ENCODE measurements around the gene MAGEA3. TPM values are rescaled to one million over a fixed set of nuclear protein-coding genes. Genes with fewer than 3 reads are reported as not detected.
"Not testable (repeated sequence)": the region's sequence is repeated elsewhere in the genome, so short reads cannot be mapped to it uniquely, and the experiment has no call there.

The MAGEA3 gene
- total RNA-seq, 2 experiments from 2014 or later = not detected

DNA sequence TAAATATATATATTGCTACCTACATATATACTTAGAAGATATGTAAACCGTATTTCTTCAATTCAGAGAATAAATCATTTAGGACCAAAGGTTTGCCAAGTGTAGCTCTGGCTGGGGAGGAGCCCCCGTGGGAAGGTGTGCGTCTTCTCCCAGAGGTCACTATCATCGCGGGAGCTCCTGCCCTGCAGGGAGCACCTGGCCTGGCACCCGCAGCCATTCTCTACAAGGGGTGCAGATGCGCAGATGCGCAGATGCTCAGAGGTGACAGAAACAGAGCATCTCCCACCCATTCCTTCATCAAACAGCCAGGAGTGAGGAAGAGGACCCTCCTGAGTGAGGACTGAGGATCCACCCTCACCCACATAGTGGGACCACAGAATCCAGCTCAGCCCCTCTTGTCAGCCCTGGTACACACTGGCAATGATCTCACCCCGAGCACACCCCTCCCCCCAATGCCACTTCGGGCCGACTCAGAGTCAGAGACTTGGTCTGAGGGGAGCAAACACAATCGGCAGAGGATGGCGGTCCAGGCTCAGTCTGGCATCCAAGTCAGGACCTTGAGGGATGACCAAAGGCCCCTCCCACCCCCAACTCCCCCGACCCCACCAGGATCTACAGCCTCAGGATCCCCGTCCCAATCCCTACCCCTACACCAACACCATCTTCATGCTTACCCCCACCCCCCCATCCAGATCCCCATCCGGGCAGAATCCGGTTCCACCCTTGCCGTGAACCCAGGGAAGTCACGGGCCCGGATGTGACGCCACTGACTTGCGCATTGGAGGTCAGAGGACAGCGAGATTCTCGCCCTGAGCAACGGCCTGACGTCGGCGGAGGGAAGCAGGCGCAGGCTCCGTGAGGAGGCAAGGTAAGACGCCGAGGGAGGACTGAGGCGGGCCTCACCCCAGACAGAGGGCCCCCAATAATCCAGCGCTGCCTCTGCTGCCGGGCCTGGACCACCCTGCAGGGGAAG, 15.5 kb downstream of the MAGEA3 start, which contains the start of gene MAGEA2B:
TSS of gene MAGEA2B (plus strand) at position 814 of the 973 bp plus-strand sequence. CDS start 2,479 bp downstream, outside the sequence.
- H3K36me3 Mint-ChIP-seq; H3K4me1 Mint-ChIP-seq; H3K27ac Mint-ChIP-seq; H3K27me3 Mint-ChIP-seq; H3K4me3 Mint-ChIP-seq; CTCF ChIA-PET; ATAC-seq; H3K9me3 Mint-ChIP-seq (ENCODE audit: low read depth); DNase-seq: not testable (repeated sequence)

- H3K4me3 Mint-ChIP-seq = no peak overlapping the region
- H3K36me3 Mint-ChIP-seq = no peaks in the 10 kb centered on the region
- CTCF ChIA-PET = no interaction called here
- H3K27ac Mint-ChIP-seq = no peak overlapping the region
- no peak for ATAC-seq
- no peaks in the 10 kb centered on the region for H3K4me1 Mint-ChIP-seq
- no peaks in the 10 kb centered on the region for H3K9me3 Mint-ChIP-seq (ENCODE audit: low read depth)
- peaks cover 4% of the 10 kb centered on the region for H3K27me3 Mint-ChIP-seq
- DNase-seq = no peak
Measured at GRCh38 chrX:152725409-152725808, 26.8 kb downstream of the MAGEA3 start.

DNA sequence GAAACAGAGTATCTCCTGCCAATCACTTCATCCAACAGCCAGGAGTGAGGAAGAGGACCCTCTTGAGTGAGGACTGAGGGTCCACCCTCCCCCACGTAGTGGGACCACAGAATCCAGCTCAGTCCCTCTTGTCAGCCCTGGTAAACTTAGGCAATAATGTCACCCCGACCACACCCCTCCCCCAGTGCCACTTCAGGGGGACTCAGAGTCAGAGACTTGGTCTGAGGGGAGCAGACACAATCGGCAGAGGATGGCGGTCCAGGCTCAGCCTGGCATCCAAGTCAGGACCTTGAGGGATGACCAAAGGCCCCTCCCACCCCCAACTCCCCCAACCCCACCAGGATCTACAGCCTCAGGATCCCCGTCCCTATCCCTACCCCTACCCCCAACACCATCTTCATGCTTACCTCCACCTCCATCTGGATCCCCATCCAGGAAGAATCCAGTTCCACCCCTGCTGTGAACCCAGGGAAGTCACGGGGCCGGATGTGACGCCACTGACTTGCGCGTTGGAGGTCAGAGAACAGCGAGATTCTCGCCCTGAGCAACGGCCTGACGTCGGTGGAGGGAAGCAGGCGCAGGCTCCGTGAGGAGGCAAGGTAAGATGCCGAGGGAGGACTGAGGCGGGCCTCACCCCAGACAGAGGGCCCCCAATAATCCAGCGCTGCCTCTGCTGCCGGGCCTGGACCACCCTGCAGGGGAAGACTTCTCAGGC, 34.8 kb downstream of the MAGEA3 start, which contains the start of the genes CSAG1 and MAGEA12:
TSS of gene CSAG1 (minus strand) at position 461 of the 715 bp plus-strand sequence. CDS start 1,261 bp downstream, outside the sequence.
TSS of gene MAGEA12 (plus strand) at position 497 of the 715 bp plus-strand sequence. CDS start 2,405 bp downstream, outside the sequence.
- Mint-ChIP-seq H3K27me3 (peaks cover 4% of the 10 kb centered on the region), H3K4me3 (no peak within 1 kb of the TSS), H3K36me3 (no peaks in the 10 kb centered on the region), H3K9me3 (ENCODE audit: low read depth) (no peaks in the 10 kb centered on the region), H3K4me1 (no peaks in the 10 kb centered on the region), H3K27ac (no peak within 1 kb of the TSS)
- DNase-seq (no peak), ATAC-seq (no peak)
- CTCF ChIA-PET = no interaction called here

- CTCF ChIA-PET; H3K4me3 Mint-ChIP-seq; H3K27ac Mint-ChIP-seq; ATAC-seq; H3K27me3 Mint-ChIP-seq; H3K36me3 Mint-ChIP-seq; H3K9me3 Mint-ChIP-seq (ENCODE audit: low read depth); H3K4me1 Mint-ChIP-seq; DNase-seq: not testable (repeated sequence)
Measured at GRCh38 chrX:152734143-152734858, 35.7 kb downstream of the MAGEA3 start.

GRCh38 chrX:152735101-152735500, 36.5 kb downstream of the MAGEA3 start:
- no peak overlapping the region for H3K27ac Mint-ChIP-seq
- CTCF ChIA-PET = no interaction called here
- no peaks in the 10 kb centered on the region for H3K36me3 Mint-ChIP-seq

DNA sequence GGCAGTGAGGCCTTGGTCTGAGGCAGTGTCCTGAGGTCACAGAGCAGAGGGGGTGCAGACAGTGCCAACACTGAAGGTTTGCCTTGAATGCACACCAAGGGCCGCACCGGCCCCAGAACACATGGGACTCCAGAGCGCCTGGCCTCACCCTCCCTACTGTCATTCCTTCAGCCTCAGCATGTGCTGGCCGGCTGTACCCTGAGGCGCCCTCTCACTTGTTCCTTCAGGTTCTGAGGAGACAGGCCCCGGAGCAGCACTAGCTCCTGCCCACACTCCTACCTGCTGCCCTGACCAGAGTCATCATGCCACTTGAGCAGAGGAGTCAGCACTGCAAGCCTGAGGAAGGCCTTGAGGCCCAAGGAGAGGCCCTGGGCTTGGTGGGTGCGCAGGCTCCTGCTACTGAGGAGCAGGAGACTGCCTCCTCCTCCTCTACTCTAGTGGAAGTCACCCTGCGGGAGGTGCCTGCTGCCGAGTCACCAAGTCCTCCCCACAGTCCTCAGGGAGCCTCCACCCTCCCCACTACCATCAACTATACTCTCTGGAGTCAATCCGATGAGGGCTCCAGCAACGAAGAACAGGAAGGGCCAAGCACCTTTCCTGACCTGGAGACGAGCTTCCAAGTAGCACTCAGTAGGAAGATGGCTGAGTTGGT, 37.4 kb downstream of the MAGEA3 start:
- no peaks in the 10 kb centered on the region for H3K9me3 Mint-ChIP-seq (ENCODE audit: low read depth)
- CTCF ChIA-PET = no interaction called here
- no peak for DNase-seq

More at GRCh38 chrX:152735101-152735500, 36.5 kb downstream of the MAGEA3 start:
- Mint-ChIP-seq H3K9me3 (ENCODE audit: low read depth) (no peaks in the 10 kb centered on the region), H3K27me3 (no peaks in the 10 kb centered on the region), H3K4me1 (no peaks in the 10 kb centered on the region), H3K4me3 (no peak overlapping the region)
- no peak for DNase-seq
- ATAC-seq = no peak

DNA sequence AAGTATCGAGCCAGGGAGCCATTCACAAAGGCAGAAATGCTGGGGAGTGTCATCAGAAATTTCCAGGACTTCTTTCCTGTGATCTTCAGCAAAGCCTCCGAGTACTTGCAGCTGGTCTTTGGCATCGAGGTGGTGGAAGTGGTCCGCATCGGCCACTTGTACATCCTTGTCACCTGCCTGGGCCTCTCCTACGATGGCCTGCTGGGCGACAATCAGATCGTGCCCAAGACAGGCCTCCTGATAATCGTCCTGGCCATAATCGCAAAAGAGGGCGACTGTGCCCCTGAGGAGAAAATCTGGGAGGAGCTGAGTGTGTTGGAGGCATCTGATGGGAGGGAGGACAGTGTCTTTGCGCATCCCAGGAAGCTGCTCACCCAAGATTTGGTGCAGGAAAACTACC, 37.9 kb downstream of the MAGEA3 start:
- H3K9me3 Mint-ChIP-seq (ENCODE audit: low read depth); H3K27me3 Mint-ChIP-seq; ATAC-seq; H3K4me1 Mint-ChIP-seq; CTCF ChIA-PET; DNase-seq; H3K27ac Mint-ChIP-seq; H3K36me3 Mint-ChIP-seq; H3K4me3 Mint-ChIP-seq: not testable (repeated sequence)

More for the DNA sequence above, 37.4 kb downstream of the MAGEA3 start:
- no peak for ATAC-seq
- Mint-ChIP-seq H3K27me3 (no peaks in the 10 kb centered on the region), H3K4me3 (no peak overlapping the region), H3K4me1 (no peaks in the 10 kb centered on the region), H3K27ac (no peak overlapping the region), H3K36me3 (no peaks in the 10 kb centered on the region)

DNA sequence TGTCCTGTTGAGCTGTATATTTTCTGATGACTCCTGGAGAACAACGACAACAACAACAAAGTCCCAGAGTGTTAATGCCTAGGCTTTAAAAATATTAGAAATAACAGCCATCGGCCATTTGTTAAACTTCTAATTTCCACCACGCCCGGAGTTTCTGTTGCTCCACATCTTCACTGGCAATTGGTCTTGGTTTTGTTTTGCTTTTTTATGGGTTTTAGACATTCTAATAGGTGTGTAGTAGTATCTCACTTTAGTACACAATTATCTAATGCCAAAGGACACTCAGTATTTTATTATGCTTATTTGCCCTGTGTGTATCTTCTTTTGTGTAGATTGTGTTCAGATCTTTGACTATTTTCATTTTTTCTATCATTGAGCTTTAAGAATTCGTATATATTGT, 40.0 kb downstream of the MAGEA3 start:
- Mint-ChIP-seq H3K27ac (no peak overlapping the region), H3K9me3 (ENCODE audit: low read depth) (no peaks in the 10 kb centered on the region), H3K36me3 (no peaks in the 10 kb centered on the region), H3K27me3 (no peaks in the 10 kb centered on the region), H3K4me3 (no peak overlapping the region), H3K4me1 (no peaks in the 10 kb centered on the region)
- CTCF ChIA-PET = no interaction called here
- ATAC-seq (no peak), DNase-seq (no peak)

Other genes with a start within 250 kb of the MAGEA3 start
- not detected for gene GABRA3, start 247.5 kb upstream of the MAGEA3 start, total RNA-seq
- not detected for gene GABRQ, start 60.9 kb upstream of the MAGEA3 start, total RNA-seq
- 1 to 10 TPM in 1 of 2 experiments, under 1 TPM in 1; 0.47 to 2.7 TPM for gene CSAG2, start 10.5 kb downstream of the MAGEA3 start, total RNA-seq
- not detected for gene MAGEA2B, start 15.8 kb downstream of the MAGEA3 start, total RNA-seq
- not detected for gene CSAG1, start 34.9 kb downstream of the MAGEA3 start, total RNA-seq
- gene MAGEA12, start 35.0 kb downstream of the MAGEA3 start, total RNA-seq = not detected
- gene MAGEA2, start 55.0 kb downstream of the MAGEA3 start, total RNA-seq = not detected
- gene CSAG3, start 60.4 kb downstream of the MAGEA3 start, total RNA-seq = 1 to 10 TPM; 1.4 to 1.8 TPM
- gene MAGEA6, start 70.9 kb downstream of the MAGEA3 start, total RNA-seq = not detected
- gene CETN2, start 132.0 kb downstream of the MAGEA3 start, total RNA-seq = 1 to 10 TPM; 5.9 to 8.7 TPM
- 10 to 100 TPM; 16.3 to 24.8 TPM for gene NSDHL, start 132.3 kb downstream of the MAGEA3 start, total RNA-seq
- gene ZNF185, start 199.3 kb downstream of the MAGEA3 start, total RNA-seq = under 1 TPM; 0.91 to 0.93 TPM